Measurements from ENCODE around the gene PPP2R2C. TPM values are rescaled to one million over a fixed set of nuclear protein-coding genes. Genes with fewer than 3 reads are reported as not detected.
A peak's percentile ranks its signal among the peaks of the same experiment; 100 is the strongest.

Gene PPP2R2C
- total and polyA plus RNA-seq, 2 of the 4 experiments (the other 2 are of a cell fraction), result 0.03 TPM; not detected in 1

GRCh38 chr4:6290769-6291547, 181.5 kb downstream of the PPP2R2C start:
- no peak overlapping the region for H2AK5ac ChIP-seq (ENCODE audit: low read depth, low read length)
- H3K9me1 ChIP-seq (ENCODE audit: insufficient read depth, low read length), result peaks cover 3% of the 10 kb centered on the region; the same call in 1 of the 2 replicates
- H2BK120ac ChIP-seq (ENCODE audit: low read depth, low read length), result no peak overlapping the region
- intact Hi-C loops (cut with micrococcal nuclease) (no loop called here), dilution Hi-C loops (cut with HindIII; ENCODE audit: low sequenced_read_pairs, unreplicated experiment) (no loop called here), in situ Hi-C loops (cut with MboI; ENCODE audit: low sequenced_read_pairs) (no loop called here)
- no peak overlapping the region for H2AK9ac ChIP-seq (replicated peaks; ENCODE audit: low read depth, low read length, poor library complexity)
- H2AFZ ChIP-seq (replicated peaks; ENCODE audit: low read length, poor library complexity), result no peak overlapping the region
- H3K9me3 ChIP-seq (ENCODE audit: control insufficient read depth, insufficient read depth, low read length), result no peaks in the 10 kb centered on the region
- H3K27me3 ChIP-seq (ENCODE audit: control insufficient read depth, insufficient read depth, low read length), result no peaks in the 10 kb centered on the region
- H4K8ac ChIP-seq (ENCODE audit: low read depth in 2 of 2, low read length in 2 of 2), result no peak overlapping the region
- ATAC-seq (ENCODE audit: low read depth) (no peak), DNase-seq (no peak)
- 93% methylated on average over 6 of the region's 25 CpGs; no CpG with 5 or more reads in 1 of the 2 experiments for WGBS, 2 experiments (ENCODE audit: extremely low coverage in 2 of 2, insufficient read length in 1 of 2)
- H3K23ac ChIP-seq (ENCODE audit: low read depth, low read length), result no peak overlapping the region
- CTCF ChIA-PET, result interaction anchor here (0.6 kb wide), 1 partner anchor 37 kb away, joined by 3 read pairs; no protein-coding TSS in a partner anchor
- POLR2A ChIA-PET (ENCODE audit: unreplicated experiment), result no interaction called here
- H2BK20ac ChIP-seq (ENCODE audit: low read depth, low read length), result no peak overlapping the region
- no peak overlapping the region for H3K14ac ChIP-seq (replicated peaks; ENCODE audit: low read depth, low read length)
- no peaks in the 10 kb centered on the region for H3K79me1 ChIP-seq (ENCODE audit: low read depth in 1 of 2, low read length in 2 of 2)
- no peak overlapping the region for H3K4me2 ChIP-seq (ENCODE audit: low read depth, low read length)
- H3K36me3 ChIP-seq (ENCODE audit: control insufficient read depth, insufficient read depth, low read length), result peaks cover 74% of the 10 kb centered on the region
- no peak overlapping the region for H3K4ac ChIP-seq (ENCODE audit: low read depth, low read length)
- H3K18ac ChIP-seq (ENCODE audit: low read depth, low read length), result no peak overlapping the region
- no peak overlapping the region for H3K27ac ChIP-seq (ENCODE audit: insufficient read depth, low read length)
- no peak overlapping the region for H2BK5ac ChIP-seq (ENCODE audit: low read depth, low read length, poor library complexity, severe bottlenecking)
- no peaks in the 10 kb centered on the region for H3K4me1 ChIP-seq (ENCODE audit: control insufficient read depth, insufficient read depth, low read length)
- no TSS peak for BruUV-seq (replicated peaks)
- no peak overlapping the region for H3K4me3 ChIP-seq (ENCODE audit: insufficient read depth, low read depth, low read length)
- TF ChIP-seq MAFK (IDR thresholded peaks at IDR 0.05; ENCODE audit: low read depth, low read length) (no peak), CEBPB (IDR thresholded peaks at IDR 0.05; ENCODE audit: low read depth, low read length) (0 out of 2 replicates have a peak, but pooled peaks have one; percentile 35)
- H4K91ac ChIP-seq (ENCODE audit: insufficient read depth, low read depth, low read length), result no peak overlapping the region
- H4K5ac ChIP-seq (ENCODE audit: low read depth, low read length), result no peak overlapping the region
- H3K9ac ChIP-seq (ENCODE audit: low read depth, low read length), result no peak overlapping the region
- H2BK15ac ChIP-seq (ENCODE audit: low read depth, low read length), result no peak overlapping the region
- H3K56ac ChIP-seq (ENCODE audit: extremely low read depth, insufficient read depth, low read length), result no peak overlapping the region
- H4K20me1 ChIP-seq (ENCODE audit: insufficient read depth, low read length), result no peaks in the 10 kb centered on the region

Data from IMR-90 (cell line).